Measurements from ENCODE around the gene APPL1. TPM values are rescaled to one million over a fixed set of nuclear protein-coding genes. Genes with fewer than 3 reads are reported as not detected.

The APPL1 gene
- total and polyA plus RNA-seq, 2 of the 13 experiments (the other 11 are each of a cell fraction or from before 2014, with no cell fraction given), result 14.3 to 29.0 TPM

- TF ChIP-seq, protein P1, sequence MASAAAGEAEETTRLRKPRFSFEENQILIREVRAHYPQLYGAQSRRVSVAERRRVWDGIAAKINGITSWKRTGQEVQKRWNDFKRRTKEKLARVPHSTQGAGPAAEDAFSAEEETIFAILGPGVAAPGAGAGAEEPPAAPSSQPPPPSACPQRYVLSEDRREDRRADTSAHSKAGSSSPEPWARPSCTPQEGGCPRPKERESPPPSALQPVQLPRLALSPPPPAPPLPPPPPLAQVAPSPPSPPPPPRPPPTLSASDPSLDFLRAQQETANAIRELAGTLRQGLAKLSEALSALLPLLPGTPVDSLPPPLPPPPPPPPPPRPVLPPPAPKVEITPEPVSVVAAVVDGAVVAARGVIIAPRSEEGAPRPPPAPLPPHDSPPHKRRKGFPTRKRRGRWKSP (CRISPR knock-in tag; IDR thresholded peaks at IDR 0.05), result peak; percentile 86; the same call in 1 of the 2 replicates
- TF ChIP-seq ZNF10 (CRISPR knock-in tag; IDR thresholded peaks at IDR 0.05; ENCODE audit: borderline replicate concordance, low read depth), result no peak
- TF ChIP-seq ZNF652 (CRISPR knock-in tag; IDR thresholded peaks at IDR 0.05; ENCODE audit: borderline replicate concordance, low read depth), result no peak
- TF ChIP-seq SMAD9 (CRISPR knock-in tag; IDR thresholded peaks at IDR 0.05), result no peak; the same call in 1 of the 2 replicates
- TF ChIP-seq ZNF3 (CRISPR knock-in tag; IDR thresholded peaks at IDR 0.05), result 0 out of 2 replicates have a peak, but pooled peaks have one; percentile 19
- TF ChIP-seq ZNF552 (CRISPR knock-in tag; IDR thresholded peaks at IDR 0.05; ENCODE audit: borderline replicate concordance), result no peak
- TF ChIP-seq, protein P2, sequence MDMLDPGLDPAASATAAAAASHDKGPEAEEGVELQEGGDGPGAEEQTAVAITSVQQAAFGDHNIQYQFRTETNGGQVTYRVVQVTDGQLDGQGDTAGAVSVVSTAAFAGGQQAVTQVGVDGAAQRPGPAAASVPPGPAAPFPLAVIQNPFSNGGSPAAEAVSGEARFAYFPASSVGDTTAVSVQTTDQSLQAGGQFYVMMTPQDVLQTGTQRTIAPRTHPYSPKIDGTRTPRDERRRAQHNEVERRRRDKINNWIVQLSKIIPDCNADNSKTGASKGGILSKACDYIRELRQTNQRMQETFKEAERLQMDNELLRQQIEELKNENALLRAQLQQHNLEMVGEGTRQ (IDR thresholded peaks at IDR 0.05; ENCODE audit: low read depth, low read length), result no peak
- TF ChIP-seq, protein P2 (CRISPR knock-in tag; IDR thresholded peaks at IDR 0.05; ENCODE audit: borderline replicate concordance), result 0 out of 2 replicates have a peak, but pooled peaks have one; percentile 46
- TF ChIP-seq, protein P3, sequence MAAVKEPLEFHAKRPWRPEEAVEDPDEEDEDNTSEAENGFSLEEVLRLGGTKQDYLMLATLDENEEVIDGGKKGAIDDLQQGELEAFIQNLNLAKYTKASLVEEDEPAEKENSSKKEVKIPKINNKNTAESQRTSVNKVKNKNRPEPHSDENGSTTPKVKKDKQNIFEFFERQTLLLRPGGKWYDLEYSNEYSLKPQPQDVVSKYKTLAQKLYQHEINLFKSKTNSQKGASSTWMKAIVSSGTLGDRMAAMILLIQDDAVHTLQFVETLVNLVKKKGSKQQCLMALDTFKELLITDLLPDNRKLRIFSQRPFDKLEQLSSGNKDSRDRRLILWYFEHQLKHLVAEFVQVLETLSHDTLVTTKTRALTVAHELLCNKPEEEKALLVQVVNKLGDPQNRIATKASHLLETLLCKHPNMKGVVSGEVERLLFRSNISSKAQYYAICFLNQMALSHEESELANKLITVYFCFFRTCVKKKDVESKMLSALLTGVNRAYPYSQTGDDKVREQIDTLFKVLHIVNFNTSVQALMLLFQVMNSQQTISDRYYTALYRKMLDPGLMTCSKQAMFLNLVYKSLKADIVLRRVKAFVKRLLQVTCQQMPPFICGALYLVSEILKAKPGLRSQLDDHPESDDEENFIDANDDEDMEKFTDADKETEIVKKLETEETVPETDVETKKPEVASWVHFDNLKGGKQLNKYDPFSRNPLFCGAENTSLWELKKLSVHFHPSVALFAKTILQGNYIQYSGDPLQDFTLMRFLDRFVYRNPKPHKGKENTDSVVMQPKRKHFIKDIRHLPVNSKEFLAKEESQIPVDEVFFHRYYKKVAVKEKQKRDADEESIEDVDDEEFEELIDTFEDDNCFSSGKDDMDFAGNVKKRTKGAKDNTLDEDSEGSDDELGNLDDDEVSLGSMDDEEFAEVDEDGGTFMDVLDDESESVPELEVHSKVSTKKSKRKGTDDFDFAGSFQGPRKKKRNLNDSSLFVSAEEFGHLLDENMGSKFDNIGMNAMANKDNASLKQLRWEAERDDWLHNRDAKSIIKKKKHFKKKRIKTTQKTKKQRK (IDR thresholded peaks at IDR 0.05; ENCODE audit: low read length), result no peak
- TF ChIP-seq KLF6 (CRISPR knock-in tag; IDR thresholded peaks at IDR 0.05), result peak; percentile 53; the same call in 1 of the 2 replicates
- TF ChIP-seq TRAFD1 (CRISPR knock-in tag; IDR thresholded peaks at IDR 0.05; ENCODE audit: borderline replicate concordance), result no peak
- peak; percentile 73 for TF ChIP-seq YEATS4 (CRISPR knock-in tag; IDR thresholded peaks at IDR 0.05; ENCODE audit: borderline replicate concordance)
- TF ChIP-seq ELF3 (CRISPR knock-in tag; IDR thresholded peaks at IDR 0.05), result peak; percentile 45
- TF ChIP-seq, protein P4, sequence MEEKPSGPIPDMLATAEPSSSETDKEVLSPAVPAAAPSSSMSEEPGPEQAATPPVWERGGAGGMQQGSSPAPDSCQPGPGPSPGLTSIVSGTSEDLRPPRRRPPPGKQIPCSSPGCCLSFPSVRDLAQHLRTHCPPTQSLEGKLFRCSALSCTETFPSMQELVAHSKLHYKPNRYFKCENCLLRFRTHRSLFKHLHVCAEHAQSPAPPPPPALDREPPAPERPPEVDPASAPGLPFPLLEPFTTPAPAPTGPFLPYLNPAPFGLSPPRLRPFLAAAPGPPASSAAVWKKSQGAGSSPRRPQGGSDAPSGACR (CRISPR knock-in tag; IDR thresholded peaks at IDR 0.05), result peak; percentile 71; the same call in 1 of the 2 replicates
- TF ChIP-seq, protein P5, sequence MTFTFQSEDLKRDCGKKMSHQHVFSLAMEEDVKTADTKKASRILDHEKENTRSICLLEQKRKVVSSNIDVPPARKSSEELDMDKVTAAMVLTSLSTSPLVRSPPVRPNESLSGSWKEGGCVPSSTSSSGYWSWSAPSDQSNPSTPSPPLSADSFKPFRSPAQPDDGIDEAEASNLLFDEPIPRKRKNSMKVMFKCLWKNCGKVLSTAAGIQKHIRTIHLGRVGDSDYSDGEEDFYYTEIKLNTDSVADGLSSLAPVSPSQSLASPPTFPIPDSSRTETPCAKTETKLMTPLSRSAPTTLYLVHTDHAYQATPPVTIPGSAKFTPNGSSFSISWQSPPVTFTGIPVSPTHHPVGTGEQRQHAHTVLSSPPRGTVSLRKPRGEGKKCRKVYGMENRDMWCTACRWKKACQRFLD (CRISPR knock-in tag; IDR thresholded peaks at IDR 0.05; ENCODE audit: borderline replicate concordance), result peak; percentile 81; the same call in 1 of the 2 replicates
- peak; percentile 58; the same call in 1 of the 2 replicates for TF ChIP-seq ZNF878 (CRISPR knock-in tag; IDR thresholded peaks at IDR 0.05)
- TF ChIP-seq ZNF441 (CRISPR knock-in tag; IDR thresholded peaks at IDR 0.05; ENCODE audit: borderline replicate concordance), result peak; percentile 90; the same call in 1 of the 2 replicates
- no peak for TF ChIP-seq CHCHD3 (CRISPR knock-in tag; IDR thresholded peaks at IDR 0.05)
Observed at GRCh38 chr3:57227204-57227929, at the start of gene APPL1 (continued).

Data from HepG2 (cell line).